Astrocyte (in vitro differentiated cells and primary cell): ENCODE data around the gene PIK3C2G.
"Not testable (repeated sequence)": the region's sequence is repeated elsewhere in the genome, so short reads cannot be mapped to it uniquely, and the experiment has no call there.

ENCODE experiments used
- CTCF ChIP-seq: IDR thresholded peaks from 2 replicates; pipeline ENCODE4 v1.5.1; 2011; ENCODE audit warnings: low read depth, mild to moderate bottlenecking, inconsistent platforms, low read length, moderate library complexity; ENCODE audit not compliant: insufficient read depth
- EZH2 ChIP-seq: IDR thresholded peaks from 2 replicates; pipeline ENCODE4 v1.6.1; 2012; ENCODE audit warnings: mild to moderate bottlenecking, low read length, inconsistent platforms; ENCODE audit not compliant: insufficient read depth

- not testable (repeated sequence) for TF ChIP-seq CTCF, EZH2
Measured at GRCh38 chr12:18500160-18500574, 238.8 kb downstream of the PIK3C2G start.
